IPS-NIHi11 (cell line): ENCODE measurements around the gene GLDC.

Experiments
- DNase-seq: peaks from one replicate; pipeline ENCODE4 v3.0.0; 2012; ENCODE audit warnings: mixed read lengths, low spot score

The GLDC gene

DNA sequence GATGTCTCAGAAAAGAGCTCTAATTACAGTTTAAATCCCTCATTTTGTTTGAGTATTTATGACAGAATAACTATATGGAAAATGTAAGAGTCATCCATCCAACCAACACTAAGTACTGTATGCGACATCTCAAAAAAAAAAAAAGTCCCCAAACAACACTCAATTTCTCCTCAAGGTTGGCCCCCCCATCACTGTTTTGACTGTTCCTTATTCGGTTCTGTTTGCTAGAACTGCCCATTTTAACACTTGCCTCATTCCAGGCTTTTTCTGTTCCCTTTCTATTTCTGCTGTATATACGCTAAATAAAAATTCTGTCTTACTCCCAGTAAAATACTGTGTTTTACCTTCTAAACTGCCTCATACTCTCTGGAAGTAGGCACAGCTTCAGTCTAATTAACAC lies 25.2 kb downstream of the GLDC start:
- DNase-seq: no peak

- no peak for DNase-seq
These were observed 25.6 kb downstream of the GLDC start for GRCh38 chr9:6619909-6620308.

DNA sequence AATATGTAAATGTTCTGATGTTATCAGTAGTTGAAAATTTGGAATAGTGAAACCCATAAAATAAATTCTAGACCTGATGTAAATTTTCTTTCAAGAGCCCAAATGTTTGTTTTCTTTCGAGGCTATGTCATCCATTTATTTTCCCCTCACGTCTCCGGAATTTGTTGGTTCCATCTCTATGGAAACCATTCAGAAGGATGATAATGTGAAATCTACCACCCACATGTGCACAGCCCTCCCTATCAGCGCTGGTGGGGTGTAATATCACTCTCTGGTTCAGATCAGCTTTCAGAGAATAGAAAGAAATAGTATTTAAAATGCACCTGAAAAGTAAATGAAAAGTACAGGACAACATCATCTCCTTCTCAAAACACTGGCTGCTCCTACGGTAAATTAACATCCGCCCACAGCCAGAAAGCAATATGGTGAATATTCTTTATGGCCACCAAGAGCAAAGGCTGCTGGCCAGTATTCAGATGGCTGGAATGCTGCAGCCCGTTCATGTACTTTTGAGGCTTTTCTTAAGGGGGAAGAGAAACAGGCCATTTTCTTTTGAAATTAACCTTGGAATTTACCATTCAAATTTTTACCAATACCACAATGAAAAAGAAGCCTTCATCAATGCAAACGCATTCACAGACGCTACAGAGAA lies 28.5 kb downstream of the GLDC start:
- no peak for DNase-seq

DNA sequence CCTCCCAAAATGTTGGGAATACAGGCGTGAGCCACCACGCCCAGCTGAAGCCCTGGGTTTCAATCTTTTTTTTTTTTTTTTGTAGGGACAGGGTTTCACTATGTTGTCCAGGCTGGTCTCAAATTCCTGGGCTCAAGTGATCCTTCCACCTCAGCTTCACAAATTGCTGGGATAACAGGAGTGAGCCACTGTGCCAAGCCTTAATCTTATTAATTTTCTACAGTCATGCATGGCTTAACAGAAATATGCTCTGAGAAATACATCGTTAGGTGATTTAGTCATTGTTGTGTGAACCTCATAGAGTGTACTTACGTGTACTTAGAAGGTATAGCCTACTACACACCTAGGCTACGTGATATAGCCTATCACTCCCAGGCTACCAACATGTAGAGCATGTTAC lies 31.0 kb downstream of the GLDC start:
- no peak for DNase-seq

DNA sequence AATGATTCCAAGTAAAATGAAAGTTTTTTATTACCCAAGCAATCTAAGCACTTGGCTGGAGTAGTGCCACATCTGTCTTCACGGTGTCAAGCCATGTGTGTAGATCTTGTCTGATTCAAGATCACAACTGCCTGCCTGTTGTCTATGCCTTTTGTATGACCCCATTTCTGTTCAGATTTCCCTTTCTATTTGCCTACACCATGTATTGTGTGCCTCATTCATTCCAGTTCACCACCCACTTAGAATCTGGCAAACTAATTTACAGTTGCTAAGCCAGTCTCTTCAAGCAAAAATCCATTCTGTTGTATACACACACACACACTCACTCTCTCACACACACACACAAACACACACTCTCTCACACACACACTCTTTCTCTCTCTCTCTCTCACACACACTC lies 33.7 kb downstream of the GLDC start:
- DNase-seq: no peak

DNA sequence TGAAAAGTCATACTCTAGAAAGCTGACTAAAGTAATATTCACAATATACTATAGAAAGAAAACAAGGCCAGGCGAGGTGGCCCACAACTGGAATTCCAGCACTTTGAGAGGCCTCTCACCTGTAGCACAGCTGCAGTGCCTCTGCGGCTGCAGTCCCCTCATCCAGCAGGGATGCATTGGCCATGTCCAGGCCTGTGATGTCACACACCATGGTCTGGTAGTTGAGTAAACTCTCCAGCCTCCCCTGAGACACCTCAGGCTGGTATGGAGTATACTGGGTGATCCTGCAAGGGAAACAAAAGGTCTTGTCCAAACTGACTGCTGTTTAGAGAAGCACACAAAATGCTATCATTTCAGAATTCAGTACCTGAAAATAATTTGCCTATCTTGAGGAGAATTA lies 35.5 kb downstream of the GLDC start:
- no peak for DNase-seq

- DNase-seq: no peak
These were observed 36.0 kb downstream of the GLDC start for GRCh38 chr9:6609497-6610016.

DNA sequence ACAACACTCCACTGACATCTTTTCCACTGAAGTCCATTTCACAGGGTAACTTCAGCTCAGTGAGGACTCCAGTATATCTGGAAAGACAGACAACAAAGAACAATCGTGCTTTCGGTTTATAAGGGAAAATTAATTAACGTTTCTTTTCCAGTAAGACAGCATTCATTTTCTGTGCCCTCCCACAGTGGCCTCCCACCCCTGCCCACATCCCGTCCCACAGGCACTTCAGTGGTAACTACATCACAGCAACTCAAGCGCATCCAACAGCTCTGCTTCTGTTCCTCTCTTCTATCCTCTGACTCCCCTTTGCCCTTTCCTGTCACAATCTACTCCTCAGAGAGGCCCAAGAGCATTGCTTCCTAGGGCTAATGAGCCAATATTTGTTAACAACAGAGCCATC lies 40.3 kb downstream of the GLDC start:
- DNase-seq: no peak

DNA sequence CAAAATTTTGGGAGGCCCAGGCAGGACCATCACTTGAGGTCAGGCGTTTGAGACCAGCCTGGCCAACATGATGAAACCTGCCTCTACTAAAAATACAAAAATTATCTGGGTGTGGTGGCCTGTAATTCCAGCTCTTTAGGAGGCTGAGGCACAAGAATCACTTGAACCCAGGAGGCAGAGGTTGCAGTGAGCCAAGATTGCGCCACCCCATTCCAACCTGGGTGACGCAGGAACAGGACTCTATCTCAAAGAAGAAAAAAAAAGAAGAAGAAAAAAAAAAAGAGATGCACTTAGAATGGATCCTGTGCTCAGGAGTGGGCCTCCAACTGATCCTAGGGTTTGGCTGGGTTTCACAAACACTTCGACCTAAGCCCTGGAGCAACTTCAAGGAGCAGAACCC lies 45.1 kb downstream of the GLDC start:
- no peak for DNase-seq

GRCh38 chr9:6600006-6600405 lies 45.5 kb downstream of the GLDC start:
- DNase-seq: no peak

DNA sequence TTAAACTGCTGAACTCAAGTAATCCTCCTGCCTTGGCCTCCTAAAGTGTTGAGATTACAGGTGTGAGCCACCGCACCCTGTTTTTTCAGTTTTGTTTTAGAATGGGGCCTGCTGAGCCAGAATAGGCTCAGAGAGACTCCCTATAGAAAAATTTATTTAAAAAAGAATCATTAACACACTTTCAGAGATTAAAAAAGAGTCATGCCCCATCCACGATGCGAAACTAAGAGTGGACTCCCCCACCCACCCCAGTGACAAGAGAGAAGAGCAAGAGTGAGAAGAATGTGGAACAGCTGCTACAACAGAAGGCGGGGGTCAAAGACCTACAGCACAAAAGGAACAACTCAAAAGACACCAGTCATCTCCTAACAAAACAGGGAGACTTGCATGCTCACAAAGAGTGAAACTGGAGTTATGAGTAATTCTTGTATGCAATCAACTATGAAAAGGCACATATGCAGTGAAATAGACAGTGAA lies 47.2 kb downstream of the GLDC start:
- no peak for DNase-seq

DNA sequence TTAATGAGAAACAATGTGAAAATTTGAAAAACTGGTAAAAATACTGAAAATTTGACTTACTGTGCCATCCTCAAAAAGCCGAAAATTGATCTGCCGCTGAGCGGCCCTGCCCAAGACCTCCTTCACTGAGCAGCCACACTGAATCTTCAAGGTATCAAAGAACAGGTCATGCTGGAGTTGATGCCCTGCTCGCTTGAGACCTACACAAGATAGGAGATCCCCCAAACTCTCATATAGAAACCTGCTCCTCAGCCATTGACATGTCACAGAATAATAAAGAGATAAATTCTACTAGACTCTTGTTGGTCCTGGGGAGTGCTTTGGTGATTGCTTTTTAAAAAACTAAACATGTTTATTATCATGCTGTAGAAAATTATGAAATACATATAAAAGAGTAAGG lies 52.7 kb downstream of the GLDC start:
- DNase-seq: no peak

DNA sequence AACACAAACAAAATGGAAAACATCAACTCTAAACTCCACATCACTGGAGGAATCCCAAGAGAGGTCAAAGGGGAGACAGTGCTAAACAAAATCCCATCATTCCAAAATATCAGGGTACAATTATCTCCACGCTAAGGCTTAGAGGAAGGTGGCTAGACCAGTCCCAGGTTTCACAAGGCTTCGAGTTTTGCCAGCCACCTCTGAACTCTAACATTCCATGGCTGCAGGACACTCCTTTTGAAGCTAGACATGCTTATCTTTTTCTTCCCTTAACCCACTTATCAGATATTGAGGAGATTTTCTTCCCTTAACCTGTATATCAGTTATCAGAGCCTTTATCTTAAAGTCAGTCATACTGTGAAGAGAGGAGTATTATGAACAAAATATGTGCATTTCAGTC lies 53.3 kb downstream of the GLDC start:
- no peak for DNase-seq

DNA sequence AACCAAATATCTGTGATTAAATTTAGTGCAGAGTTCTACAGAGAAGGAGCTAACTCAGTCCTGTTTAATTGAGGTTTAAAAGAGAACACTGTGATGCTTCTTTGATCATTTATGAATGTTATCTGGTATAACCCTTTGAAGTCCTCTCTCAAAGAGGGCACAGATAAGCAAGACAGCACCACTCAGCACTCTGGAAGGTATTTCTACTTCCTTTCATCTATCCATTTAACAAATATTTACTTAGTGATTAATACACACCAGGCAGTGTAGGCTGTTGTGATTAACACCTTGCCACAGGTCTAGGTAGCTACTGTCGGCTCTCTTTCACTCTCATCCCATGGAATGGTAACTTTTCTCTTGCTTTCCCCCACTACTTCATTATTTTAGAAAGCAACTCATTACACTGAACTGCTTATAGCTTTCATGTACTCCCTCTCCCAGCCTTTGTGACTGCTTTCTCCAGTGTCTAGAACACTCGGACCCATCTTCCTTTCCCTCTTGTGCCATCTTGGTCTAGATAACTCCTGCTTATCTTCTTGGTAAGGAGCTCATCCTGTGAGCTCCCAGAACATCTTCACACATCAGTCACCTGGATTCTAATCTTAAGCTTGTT lies 54.7 kb downstream of the GLDC start:
- no peak for DNase-seq

DNA sequence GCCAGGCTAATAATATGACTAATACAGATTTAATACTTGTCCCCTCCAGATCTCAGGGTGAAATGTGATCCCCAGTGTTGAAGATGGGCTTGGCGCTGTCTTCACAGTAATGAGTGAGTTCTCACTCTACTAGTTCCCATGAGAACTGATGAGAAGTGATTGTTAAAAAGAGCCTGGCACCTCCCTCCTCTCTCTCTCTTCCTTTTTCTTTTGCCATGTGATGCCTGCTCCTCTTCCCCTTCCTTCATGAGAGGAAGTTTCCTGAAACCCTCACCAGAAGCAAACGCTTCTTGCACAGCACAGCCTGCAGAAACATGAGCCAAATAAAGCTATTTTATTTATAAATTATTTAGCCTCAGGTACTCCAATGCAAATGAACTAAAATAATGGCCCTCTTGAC lies 55.2 kb downstream of the GLDC start:
- DNase-seq: no peak

- DNase-seq: no peak
These were observed 60.5 kb downstream of the GLDC start for GRCh38 chr9:6584881-6585597.

DNA sequence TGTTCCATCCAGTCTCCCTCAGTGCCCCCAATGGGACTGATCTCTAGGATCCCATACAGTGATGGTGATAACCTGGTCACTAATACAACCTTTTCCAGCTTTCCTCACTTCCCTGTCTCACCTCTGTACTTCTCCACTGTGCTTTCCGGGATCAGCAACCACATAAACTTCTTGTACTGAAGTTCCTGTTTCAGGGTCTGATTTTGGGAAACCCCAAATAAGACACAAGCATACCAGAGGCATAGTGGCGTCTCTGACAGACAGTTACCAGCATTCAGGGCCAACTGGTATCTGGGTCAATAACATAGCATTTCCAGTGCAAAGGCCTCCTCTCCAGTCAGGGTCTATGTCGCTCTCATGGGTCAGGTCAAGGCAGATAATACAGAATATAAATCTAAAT lies 64.3 kb downstream of the GLDC start:
- no peak for DNase-seq

- no peak for DNase-seq
These were observed 65.9 kb downstream of the GLDC start for GRCh38 chr9:6579613-6580012.

DNA sequence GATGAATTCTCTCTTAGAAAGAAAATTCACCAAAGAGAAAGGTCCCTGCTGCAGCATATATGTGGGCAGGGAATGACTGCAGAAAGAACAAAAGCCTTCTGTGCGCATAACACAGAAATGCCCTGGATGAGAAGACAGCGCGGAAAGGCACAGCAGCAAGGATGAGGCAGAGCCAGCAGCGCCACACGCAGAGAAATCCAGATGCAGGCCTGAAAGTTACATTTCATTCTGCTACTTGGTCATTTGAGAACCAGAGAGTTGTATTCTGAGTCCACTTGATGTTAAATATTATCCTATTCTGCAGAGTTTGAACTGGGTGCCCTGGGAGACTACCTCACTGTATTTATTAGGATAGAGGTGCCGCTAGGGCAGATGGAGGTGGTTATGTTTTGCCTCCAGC lies 68.5 kb downstream of the GLDC start:
- no peak for DNase-seq

GRCh38 chr9:6575324-6576034 lies 70.0 kb downstream of the GLDC start:
- DNase-seq: no peak

DNA sequence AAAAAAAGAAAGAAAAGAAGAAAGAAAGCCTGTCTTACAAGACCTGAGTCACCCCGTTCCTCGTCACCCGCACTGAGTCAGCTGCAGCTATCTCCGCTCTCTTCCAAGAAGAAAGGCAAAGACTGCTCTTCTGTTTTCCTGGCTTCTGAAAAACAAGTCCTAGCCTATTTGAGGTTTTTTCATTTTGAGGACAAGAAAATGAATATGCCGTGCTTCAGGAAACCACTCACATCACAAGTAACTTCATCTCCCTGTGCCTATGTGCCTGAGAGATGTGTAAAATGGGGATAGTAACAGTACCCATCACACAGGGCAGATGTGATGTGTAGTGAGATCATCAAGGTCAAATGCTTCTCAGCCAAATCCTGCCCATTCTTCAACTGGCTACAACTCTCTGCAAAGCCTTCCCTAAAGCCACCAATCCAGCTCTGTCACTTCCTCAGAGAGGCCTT lies 78.4 kb downstream of the GLDC start:
- DNase-seq: no peak

DNA sequence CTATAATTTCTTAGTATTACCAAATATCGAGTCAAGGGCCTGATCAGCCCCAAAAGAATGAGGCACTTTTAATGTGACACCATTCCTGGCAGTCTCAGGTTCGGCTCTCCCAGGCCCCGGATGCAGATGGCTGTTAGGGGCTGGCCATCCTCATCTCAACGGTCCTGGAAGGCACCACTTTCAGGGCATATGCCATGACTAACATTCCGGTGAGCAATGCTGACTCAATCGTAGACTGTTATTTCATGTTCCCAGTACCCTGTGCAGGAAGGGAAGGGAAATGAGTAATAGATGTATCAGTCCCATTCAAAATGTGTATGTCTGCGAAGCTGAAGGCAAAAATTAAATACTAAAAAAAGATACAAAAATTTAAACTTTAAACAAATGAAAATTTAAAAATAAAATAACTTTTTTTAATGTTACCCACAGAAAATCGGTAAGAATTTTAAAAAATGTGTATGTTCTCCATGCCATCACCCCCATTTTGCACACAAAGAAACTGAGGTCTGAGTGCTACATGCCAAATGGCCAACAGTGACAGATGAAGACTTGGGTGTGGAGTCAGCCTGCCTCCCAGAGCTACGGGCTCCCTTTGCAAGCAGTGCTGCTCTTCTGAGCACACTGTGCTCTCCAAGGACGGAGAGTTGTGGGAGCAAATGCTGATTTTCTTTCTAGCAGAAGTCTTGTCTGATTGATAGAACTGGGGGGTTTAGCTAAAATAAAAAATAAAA lies 79.0 kb downstream of the GLDC start:
- no peak for DNase-seq
